A673 (cell line): ENCODE results near the gene TAP2.

ENCODE experiments used
- CTCF ChIP-seq: fragments of 300-800, 200-600 bp; sonication (generic); conservative IDR thresholded peaks from 2 replicates; pipeline ENCODE4 v1.5.1; 2017; ENCODE audit warnings: low read depth, mild to moderate bottlenecking, antibody characterized with exemption, low read length, moderate library complexity, mixed read lengths
- EZH2 ChIP-seq: fragments of 200-600 bp; sonication (generic); IDR thresholded peaks from 2 replicates; pipeline ENCODE4 v1.6.1; 2017; ENCODE audit warnings: borderline replicate concordance, low read depth, mild to moderate bottlenecking, mixed read lengths, antibody characterized with exemption, low read length; ENCODE audit not compliant: poor library complexity, severe bottlenecking

- TF ChIP-seq CTCF (no peak), EZH2 (no peak)
Measured at GRCh38 chr6:32852018-32852843, 13.7 kb upstream of the TAP2 start.
